Measurements from ENCODE around the gene CA6. TPM values are rescaled to one million over a fixed set of nuclear protein-coding genes. Genes with fewer than 3 reads are reported as not detected.

CA6 gene
- total and polyA plus RNA-seq, 10 donors: 0.11 to 1.5 (median 0.13) TPM; not detected in 6

- H3K36me3 ChIP-seq: no peaks in the 10 kb centered on the region
- no peaks in the 10 kb centered on the region for H3K27me3 ChIP-seq (replicated peaks in 1 of 7)
- no peak overlapping the region for H3K4me3 ChIP-seq
- TF ChIP-seq POLR2A (IDR thresholded peaks at IDR 0.05) (no peak), POLR2AphosphoS5 (IDR thresholded peaks at IDR 0.05) (no peak), CTCF (IDR thresholded peaks at IDR 0.05 in 8 of 11, conservative IDR thresholded peaks at IDR 0.05 in 3 of 11) (no peak)
- 80 to 93% (median 87%) methylated on average over 21 to 36 of the region's 36 CpGs for WGBS, 5 donors
- intact Hi-C loops (cut with DNase I; ENCODE audit: low total_unique reads): loop anchor here (5.0 kb wide), 1 partner anchor 88 kb away; no protein-coding TSS in a partner anchor
- peaks cover 7 to 40% (median 18%) of the 10 kb centered on the region in 6 donors for H3K4me1 ChIP-seq
- DNase-seq: no peak
- no peak overlapping the region for H3K27ac ChIP-seq
- no peaks in the 10 kb centered on the region for H3K9me3 ChIP-seq
Observed at GRCh38 chr1:9014475-9015375, 69.1 kb downstream of the CA6 start.

GRCh38 chr1:9016455-9016854 is 70.8 kb downstream of the CA6 start:
- intact Hi-C loops (cut with DNase I; ENCODE audit: low total_unique reads): no loop called here
- no peaks in the 10 kb centered on the region for H3K27me3 ChIP-seq (replicated peaks in 1 of 7)
- 73 to 88% (median 76%) methylated on average over 5 of the region's 5 CpGs for WGBS, 5 donors
- H3K4me1 ChIP-seq: peaks cover 0 to 27% (median 2%) of the 10 kb centered on the region in 6 donors
- no peaks in the 10 kb centered on the region for H3K9me3 ChIP-seq
- DNase-seq: no peak
- TF ChIP-seq POLR2A (IDR thresholded peaks at IDR 0.05) (no peak), POLR2AphosphoS5 (IDR thresholded peaks at IDR 0.05) (no peak), CTCF (IDR thresholded peaks at IDR 0.05 in 8 of 11, conservative IDR thresholded peaks at IDR 0.05 in 3 of 11) (no peak)
- no peaks in the 10 kb centered on the region for H3K36me3 ChIP-seq
- no peak overlapping the region for H3K27ac ChIP-seq
- no peak overlapping the region for H3K4me3 ChIP-seq

GRCh38 chr1:9018333-9018732 is 72.7 kb downstream of the CA6 start:
- no peak for DNase-seq
- Histone ChIP-seq H3K36me3 (no peaks in the 10 kb centered on the region), H3K4me1 (peaks cover 0 to 19% (median 0%) of the 10 kb centered on the region in 6 donors), H3K4me3 (no peak overlapping the region), H3K9me3 (no peaks in the 10 kb centered on the region), H3K27ac (no peak overlapping the region), H3K27me3 (replicated peaks in 1 of 7) (no peaks in the 10 kb centered on the region)
- intact Hi-C loops (cut with DNase I; ENCODE audit: low total_unique reads): no loop called here
- TF ChIP-seq POLR2AphosphoS5 (IDR thresholded peaks at IDR 0.05) (no peak), CTCF (IDR thresholded peaks at IDR 0.05 in 8 of 11, conservative IDR thresholded peaks at IDR 0.05 in 3 of 11) (no peak), POLR2A (IDR thresholded peaks at IDR 0.05) (no peak)
- WGBS, 5 donors: 58 to 71% (median 69%) methylated on average over 12 to 13 of the region's 13 CpGs

GRCh38 chr1:9019896-9020295 is 74.2 kb downstream of the CA6 start:
- H3K4me1 ChIP-seq: peaks cover 0 to 19% (median 0%) of the 10 kb centered on the region in 6 donors
- no peak overlapping the region for H3K4me3 ChIP-seq
- no peaks in the 10 kb centered on the region for H3K36me3 ChIP-seq
- no peaks in the 10 kb centered on the region for H3K27me3 ChIP-seq (replicated peaks in 1 of 7)
- WGBS, 5 donors: 10 to 21% (median 12%) methylated on average over 4 of the region's 4 CpGs
- H3K9me3 ChIP-seq: no peaks in the 10 kb centered on the region
- H3K27ac ChIP-seq: no peak overlapping the region
- DNase-seq: no peak
- TF ChIP-seq POLR2A (IDR thresholded peaks at IDR 0.05): no peak
- no peak for TF ChIP-seq CTCF (IDR thresholded peaks at IDR 0.05 in 8 of 11, conservative IDR thresholded peaks at IDR 0.05 in 3 of 11)
- TF ChIP-seq POLR2AphosphoS5 (IDR thresholded peaks at IDR 0.05): no peak
- intact Hi-C loops (cut with DNase I; ENCODE audit: low total_unique reads): no loop called here
